ENCODE data around the gene CHMP5.

Gene CHMP5

GRCh38 chr9:33244137-33244784 lies 20.6 kb upstream of the CHMP5 start:
- DNase-seq = no peak

- no peak for DNase-seq
Measured at GRCh38 chr9:33245341-33245740, 19.5 kb upstream of the CHMP5 start.

- no peak for DNase-seq
Measured at GRCh38 chr9:33246269-33246860, 18.5 kb upstream of the CHMP5 start.

GRCh38 chr9:33248606-33249005 lies 16.2 kb upstream of the CHMP5 start:
- DNase-seq = no peak

- no peak for DNase-seq
Measured at GRCh38 chr9:33249087-33249658, 15.7 kb upstream of the CHMP5 start.

- DNase-seq = no peak
Measured at GRCh38 chr9:33249983-33250382, 14.9 kb upstream of the CHMP5 start.

- DNase-seq = no peak
Measured at GRCh38 chr9:33250458-33250995, 14.3 kb upstream of the CHMP5 start.

- no peak for DNase-seq
Measured at GRCh38 chr9:33254211-33254610, 10.6 kb upstream of the CHMP5 start.

- DNase-seq = no peak
Measured at GRCh38 chr9:33255014-33255413, 9.8 kb upstream of the CHMP5 start.

GRCh38 chr9:33255471-33255870 lies 9.4 kb upstream of the CHMP5 start:
- no peak for DNase-seq

- no peak for DNase-seq
Measured at GRCh38 chr9:33256236-33256635, 8.6 kb upstream of the CHMP5 start.

- no peak for DNase-seq
Measured at GRCh38 chr9:33257276-33257675, 7.6 kb upstream of the CHMP5 start.

GRCh38 chr9:33260372-33260771 lies 4.5 kb upstream of the CHMP5 start:
- DNase-seq = no peak

GRCh38 chr9:33263131-33264002 lies 1.5 kb upstream of the CHMP5 start:
- DNase-seq = no peak

- no peak for DNase-seq
Measured at GRCh38 chr9:33264003-33264472, 811 bp upstream of the CHMP5 start.

GRCh38 chr9:33265211-33265865 lies 489 bp downstream of the CHMP5 start:
- DNase-seq = no peak

- no peak for DNase-seq
Measured at GRCh38 chr9:33267151-33267767, 2.4 kb downstream of the CHMP5 start.

- DNase-seq = no peak
Measured at GRCh38 chr9:33270146-33270545, 5.3 kb downstream of the CHMP5 start.

GRCh38 chr9:33272061-33272460 lies 7.2 kb downstream of the CHMP5 start:
- no peak for DNase-seq

- DNase-seq = no peak
Measured at GRCh38 chr9:33273266-33273971, 8.6 kb downstream of the CHMP5 start.

GRCh38 chr9:33273972-33274328 lies 9.1 kb downstream of the CHMP5 start:
- DNase-seq = no peak

- DNase-seq = no peak
Measured at GRCh38 chr9:33277484-33277883, 12.6 kb downstream of the CHMP5 start.

All from GOT3 (cell line).